ENCODE results near the gene EFS.

DNA sequence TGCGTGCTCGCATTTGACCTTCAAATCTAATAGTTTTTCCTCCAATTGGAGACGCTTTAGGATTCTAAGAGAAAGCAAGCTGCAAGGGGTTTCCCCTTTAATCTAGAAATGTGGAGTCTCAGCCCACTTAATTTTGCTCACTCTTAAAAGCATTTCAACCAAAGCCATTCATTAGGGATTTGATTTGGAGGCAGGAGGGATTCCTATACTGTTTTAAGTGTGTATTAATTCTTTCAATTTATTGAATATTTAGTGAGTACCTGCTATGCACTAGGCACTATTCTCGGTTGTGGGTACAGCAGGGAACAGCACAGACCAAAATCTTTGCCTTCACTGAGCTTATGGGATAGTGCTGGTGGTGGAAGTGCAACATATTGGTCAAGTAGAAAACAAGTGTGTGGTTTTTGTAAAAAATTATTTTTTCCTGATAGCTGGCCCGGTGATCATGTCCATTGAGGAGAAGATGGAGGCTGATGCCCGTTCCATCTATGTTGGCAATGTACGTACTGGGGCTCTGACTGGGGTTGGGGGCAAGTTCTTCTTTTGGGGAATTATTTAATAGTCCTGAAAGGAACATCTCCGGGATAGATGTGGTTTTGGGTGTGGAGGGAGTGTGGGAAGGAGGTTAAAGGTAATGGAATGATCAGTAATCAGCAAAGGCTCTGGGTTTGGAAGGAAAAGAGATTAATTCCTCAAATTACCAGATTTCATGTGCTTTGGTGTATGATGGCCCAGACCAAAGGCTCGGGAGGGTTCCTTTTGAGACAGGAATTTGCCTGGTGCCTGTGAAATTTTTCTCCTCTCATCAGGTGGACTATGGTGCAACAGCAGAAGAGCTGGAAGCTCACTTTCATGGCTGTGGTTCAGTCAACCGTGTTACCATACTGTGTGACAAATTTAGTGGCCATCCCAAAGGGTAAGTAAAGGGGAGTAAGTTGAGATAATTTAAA is 42.1 kb downstream of the EFS start:
- TF ChIP-seq, protein P1, sequence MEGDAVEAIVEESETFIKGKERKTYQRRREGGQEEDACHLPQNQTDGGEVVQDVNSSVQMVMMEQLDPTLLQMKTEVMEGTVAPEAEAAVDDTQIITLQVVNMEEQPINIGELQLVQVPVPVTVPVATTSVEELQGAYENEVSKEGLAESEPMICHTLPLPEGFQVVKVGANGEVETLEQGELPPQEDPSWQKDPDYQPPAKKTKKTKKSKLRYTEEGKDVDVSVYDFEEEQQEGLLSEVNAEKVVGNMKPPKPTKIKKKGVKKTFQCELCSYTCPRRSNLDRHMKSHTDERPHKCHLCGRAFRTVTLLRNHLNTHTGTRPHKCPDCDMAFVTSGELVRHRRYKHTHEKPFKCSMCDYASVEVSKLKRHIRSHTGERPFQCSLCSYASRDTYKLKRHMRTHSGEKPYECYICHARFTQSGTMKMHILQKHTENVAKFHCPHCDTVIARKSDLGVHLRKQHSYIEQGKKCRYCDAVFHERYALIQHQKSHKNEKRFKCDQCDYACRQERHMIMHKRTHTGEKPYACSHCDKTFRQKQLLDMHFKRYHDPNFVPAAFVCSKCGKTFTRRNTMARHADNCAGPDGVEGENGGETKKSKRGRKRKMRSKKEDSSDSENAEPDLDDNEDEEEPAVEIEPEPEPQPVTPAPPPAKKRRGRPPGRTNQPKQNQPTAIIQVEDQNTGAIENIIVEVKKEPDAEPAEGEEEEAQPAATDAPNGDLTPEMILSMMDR (IDR thresholded peaks at IDR 0.05): no peak
- TF ChIP-seq POLR2A (IDR thresholded peaks at IDR 0.05) (no peak), EP300 (IDR thresholded peaks at IDR 0.05) (no peak)

All from suprapubic skin (tissue), 3 donors.